HG03439 (cell line): ENCODE data around the gene UNC13B.
"Not testable (repeated sequence)": the region's sequence is repeated elsewhere in the genome, so short reads cannot be mapped to it uniquely, and the experiment has no call there.

Experiments used
- ATAC-seq: cut with Tn5 transposase; IDR thresholded peaks from one replicate; pipeline ENCODE4 v1.9.1; 2021; ENCODE audit warnings: mild to moderate bottlenecking, moderate library complexity; ENCODE audit not compliant: unreplicated experiment

The UNC13B gene

GRCh38 chr9:35364817-35365585, 203.2 kb downstream of the UNC13B start:
- no peak for ATAC-seq

GRCh38 chr9:35366627-35367026, 204.8 kb downstream of the UNC13B start:
- no peak for ATAC-seq

- ATAC-seq, result no peak
These were observed 205.6 kb downstream of the UNC13B start for GRCh38 chr9:35367451-35367850.

- ATAC-seq, result no peak
These were observed 208.4 kb downstream of the UNC13B start for GRCh38 chr9:35370241-35370640.

GRCh38 chr9:35374436-35374835, 212.6 kb downstream of the UNC13B start:
- no peak for ATAC-seq

- no peak for ATAC-seq
These were observed 213.1 kb downstream of the UNC13B start for GRCh38 chr9:35374910-35375309.

GRCh38 chr9:35380039-35380438, 218.2 kb downstream of the UNC13B start:
- ATAC-seq, result no peak

- no peak for ATAC-seq
These were observed 218.8 kb downstream of the UNC13B start for GRCh38 chr9:35380619-35381018.

- no peak for ATAC-seq
These were observed 223.2 kb downstream of the UNC13B start for GRCh38 chr9:35385042-35385441.

- no peak for ATAC-seq
These were observed 233.4 kb downstream of the UNC13B start for GRCh38 chr9:35395076-35395705.

- ATAC-seq, result no peak
These were observed 233.9 kb downstream of the UNC13B start for GRCh38 chr9:35395706-35396101.

- ATAC-seq, result no peak
These were observed 234.9 kb downstream of the UNC13B start for GRCh38 chr9:35396560-35397215.

GRCh38 chr9:35397216-35397698, 235.4 kb downstream of the UNC13B start:
- ATAC-seq, result no peak

- ATAC-seq, result no peak
These were observed 236.1 kb downstream of the UNC13B start for GRCh38 chr9:35397923-35398322.

GRCh38 chr9:35398651-35399335, 237.0 kb downstream of the UNC13B start:
- no peak for ATAC-seq

GRCh38 chr9:35404865-35405264, 243.1 kb downstream of the UNC13B start:
- no peak for ATAC-seq

GRCh38 chr9:35406183-35406959, 244.6 kb downstream of the UNC13B start:
- ATAC-seq, result no peak

GRCh38 chr9:35407846-35408245, 246.0 kb downstream of the UNC13B start:
- no peak for ATAC-seq

- ATAC-seq, result not testable (repeated sequence)
These were observed 247.6 kb downstream of the UNC13B start for GRCh38 chr9:35409434-35409833.

GRCh38 chr9:35414889-35415288, 253.1 kb downstream of the UNC13B start:
- ATAC-seq, result no peak
